ENCODE data around the gene UGP2.
"Not testable (repeated sequence)": the region's sequence is repeated elsewhere in the genome, so short reads cannot be mapped to it uniquely, and the experiment has no call there.

UGP2 gene

GRCh38 chr2:63841254-63842022, at the start of gene UGP2:
Gene UGP2 (plus strand): TSS chr2:63841896. CDS start chr2:63842186, 290 bp downstream.
- DNase-seq (ENCODE audit: low read depth in 2 of 2), result peak; percentile 64 to 75

- no peak for DNase-seq (ENCODE audit: low read depth in 2 of 2)
Observed at GRCh38 chr2:63792530-63792929, 49.2 kb upstream of the UGP2 start.

GRCh38 chr2:63796366-63796765, 45.3 kb upstream of the UGP2 start:
- no peak for DNase-seq (ENCODE audit: low read depth in 2 of 2)

DNA sequence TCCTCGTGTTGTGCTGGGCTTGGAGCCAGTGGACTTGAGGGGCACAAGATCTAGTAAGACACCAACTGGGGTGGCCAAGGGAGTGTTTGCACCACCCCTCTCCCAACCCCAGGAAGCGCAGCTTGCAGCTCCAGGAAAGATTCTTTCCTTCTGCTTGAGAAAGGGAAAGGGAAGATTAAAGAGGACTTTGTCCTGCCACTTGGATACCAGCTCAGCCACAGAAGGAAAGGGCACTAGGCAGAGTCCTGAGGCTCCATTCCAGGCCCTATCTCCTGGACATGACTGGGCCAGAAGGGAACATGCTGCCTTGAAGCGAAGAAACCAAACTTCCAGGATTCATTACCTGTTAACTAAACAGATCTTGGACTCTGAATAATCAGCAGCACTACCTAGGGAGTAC, 44.9 kb upstream of the UGP2 start:
- no peak for DNase-seq (ENCODE audit: low read depth in 2 of 2)

- no peak for DNase-seq (ENCODE audit: low read depth in 2 of 2)
Observed at GRCh38 chr2:63801455-63801854, 40.2 kb upstream of the UGP2 start.

GRCh38 chr2:63805412-63805811, 36.3 kb upstream of the UGP2 start:
- DNase-seq (ENCODE audit: low read depth in 2 of 2), result no peak

- DNase-seq (ENCODE audit: low read depth in 2 of 2), result not testable (repeated sequence)
Observed at GRCh38 chr2:63808036-63808435, 33.7 kb upstream of the UGP2 start.

GRCh38 chr2:63808911-63809310, 32.8 kb upstream of the UGP2 start:
- not testable (repeated sequence) for DNase-seq (ENCODE audit: low read depth in 2 of 2)

DNA sequence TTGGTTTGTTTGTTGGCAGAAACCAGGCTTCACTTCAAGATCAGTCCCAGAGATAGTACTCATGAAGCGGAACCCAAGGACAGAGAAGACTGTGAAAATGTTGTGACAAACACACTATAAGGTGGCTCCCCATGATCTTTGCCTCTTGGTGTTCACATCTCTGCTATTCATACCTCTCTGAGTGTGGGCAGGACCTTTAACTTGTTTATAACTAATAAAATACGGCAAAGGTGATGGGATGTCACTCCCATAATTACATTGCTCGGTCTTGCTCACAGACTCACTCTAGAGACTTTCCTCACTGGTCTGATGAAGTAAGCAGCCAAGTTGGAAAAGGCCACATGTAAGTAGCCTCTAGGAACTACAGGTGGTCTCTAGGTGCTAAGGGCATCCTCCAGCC, 30.6 kb upstream of the UGP2 start:
- DNase-seq (ENCODE audit: low read depth in 2 of 2), result no peak

GRCh38 chr2:63811870-63812269, 29.8 kb upstream of the UGP2 start:
- not testable (repeated sequence) for DNase-seq (ENCODE audit: low read depth in 2 of 2)

- no peak for DNase-seq (ENCODE audit: low read depth in 2 of 2)
Observed at GRCh38 chr2:63814114-63814513, 27.6 kb upstream of the UGP2 start.

- DNase-seq (ENCODE audit: low read depth in 2 of 2), result no peak
Observed at GRCh38 chr2:63817382-63817781, 24.3 kb upstream of the UGP2 start.

DNA sequence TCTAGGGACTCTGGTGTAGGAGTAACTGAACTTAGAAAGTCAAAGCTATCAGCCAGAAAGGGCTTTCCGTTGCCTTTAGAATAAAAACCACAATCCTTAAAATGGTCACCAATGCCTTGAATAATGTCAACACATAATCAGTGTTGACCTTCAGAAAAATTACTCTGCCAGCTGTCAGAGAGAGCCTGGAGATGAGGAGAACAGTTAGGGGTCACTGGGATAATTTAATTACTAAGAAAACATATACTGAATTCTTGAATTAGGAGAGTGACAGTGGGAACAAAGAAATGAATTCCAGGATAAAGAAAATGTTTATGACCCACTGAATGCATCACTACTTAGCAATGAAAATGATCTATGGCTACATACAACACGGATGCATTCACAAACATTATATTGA, 23.4 kb upstream of the UGP2 start:
- DNase-seq (ENCODE audit: low read depth in 2 of 2), result no peak

GRCh38 chr2:63819256-63819655, 22.4 kb upstream of the UGP2 start:
- DNase-seq (ENCODE audit: low read depth in 2 of 2), result no peak

DNA sequence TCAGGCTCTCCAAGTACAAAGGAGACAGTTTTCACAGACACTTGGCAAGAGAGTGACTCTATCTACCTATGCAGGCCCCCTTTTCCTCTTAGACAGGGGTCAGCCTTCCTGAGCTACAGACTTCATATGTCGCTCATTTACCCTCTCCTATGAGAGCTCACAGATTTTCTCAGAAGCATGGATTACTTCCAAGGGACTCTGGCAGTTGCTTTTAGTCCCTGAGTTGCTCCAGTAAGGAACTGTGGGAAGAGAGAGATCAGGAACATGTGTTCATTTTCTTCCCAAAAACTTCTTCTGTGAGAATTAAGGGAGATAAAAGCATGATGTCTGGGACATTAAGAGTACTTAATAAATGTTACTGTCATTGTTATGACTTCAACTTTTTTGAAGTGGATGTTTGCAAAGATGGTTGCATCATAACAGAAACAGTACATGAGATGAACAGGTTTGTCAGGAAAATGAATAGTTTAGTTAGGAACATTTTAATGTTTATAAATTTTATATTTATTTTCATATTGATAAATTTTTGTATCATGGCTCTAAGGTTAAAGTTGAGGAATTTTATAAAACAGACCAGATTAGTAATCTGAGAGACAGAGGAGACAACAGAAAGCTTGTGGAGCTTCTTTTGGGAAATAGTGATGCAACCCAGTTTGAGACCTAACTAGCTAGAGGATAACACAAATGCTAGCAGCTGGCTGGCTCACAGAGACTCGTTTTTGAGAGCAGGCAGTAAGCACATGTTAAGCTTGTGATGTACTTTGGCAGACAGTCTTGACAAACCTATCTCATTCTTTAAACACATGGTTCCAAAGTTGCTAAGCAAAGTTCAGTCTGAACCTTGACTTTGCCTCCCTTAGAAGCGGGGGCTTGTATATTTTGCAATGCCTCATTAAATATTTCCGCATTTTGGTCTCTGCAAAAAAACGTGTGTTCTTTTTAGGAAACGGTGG, 21.7 kb upstream of the UGP2 start:
- DNase-seq (ENCODE audit: low read depth in 2 of 2), result no peak

DNA sequence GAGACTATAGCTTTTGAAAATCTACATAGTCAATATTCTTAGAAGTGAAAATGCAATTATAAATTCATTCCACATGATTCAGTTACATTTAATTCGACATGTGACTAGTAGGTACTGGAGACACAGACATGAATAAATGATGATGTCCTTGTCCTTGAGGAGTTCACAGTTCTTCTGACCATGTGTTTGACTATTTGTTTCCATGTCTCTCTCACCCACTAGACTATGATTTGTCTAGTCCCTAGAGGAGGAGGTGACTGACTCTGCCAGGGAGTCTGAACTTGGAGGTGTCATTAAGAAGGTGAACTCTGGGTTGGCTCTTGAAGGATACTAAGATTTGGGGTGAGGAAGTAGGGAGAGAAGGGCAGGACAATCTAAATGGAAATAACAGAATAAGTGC, 20.7 kb upstream of the UGP2 start:
- DNase-seq (ENCODE audit: low read depth in 2 of 2), result no peak

GRCh38 chr2:63821396-63821795, 20.3 kb upstream of the UGP2 start:
- no peak for DNase-seq (ENCODE audit: low read depth in 2 of 2)

DNA sequence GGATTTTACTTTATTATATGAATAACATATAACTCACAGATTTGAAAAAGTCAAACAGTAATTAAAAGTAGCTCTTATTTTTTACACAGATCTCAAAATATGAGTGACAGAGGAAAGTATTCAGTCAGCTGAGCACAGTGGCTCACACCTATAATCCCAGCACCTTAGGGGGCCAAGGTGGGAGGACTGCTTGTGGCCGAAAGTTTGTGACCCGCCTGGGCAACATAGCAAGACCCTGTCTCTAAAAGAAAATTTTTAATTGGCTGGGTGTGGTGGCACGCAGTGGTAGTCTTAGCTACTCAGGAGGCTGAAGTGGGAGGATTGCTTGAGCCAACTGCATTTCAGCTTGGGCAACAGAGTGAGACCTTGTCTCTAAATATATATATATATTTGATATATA, 19.2 kb upstream of the UGP2 start:
- DNase-seq (ENCODE audit: low read depth in 2 of 2), result no peak

DNA sequence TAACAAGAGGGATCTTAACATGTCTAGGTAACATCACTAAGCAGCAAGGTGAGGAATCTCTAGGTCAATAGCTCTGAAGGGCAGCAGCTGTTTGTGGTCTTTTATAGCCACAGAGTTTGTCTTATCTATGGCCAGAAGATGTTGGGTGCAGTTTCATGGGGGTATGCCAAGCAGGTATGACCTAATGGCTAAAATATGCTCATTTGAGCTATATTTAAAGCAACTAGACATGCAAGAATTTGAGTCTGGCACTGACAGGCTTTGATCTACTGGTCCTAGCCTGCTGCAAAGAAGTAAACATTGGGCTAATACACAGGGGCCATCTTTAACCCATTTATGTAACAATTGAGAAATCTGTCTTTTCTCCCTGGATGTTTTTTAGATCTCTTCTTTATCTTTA, 13.9 kb upstream of the UGP2 start:
- no peak for DNase-seq (ENCODE audit: low read depth in 2 of 2)

GRCh38 chr2:63831176-63831575, 10.5 kb upstream of the UGP2 start:
- DNase-seq (ENCODE audit: low read depth in 2 of 2), result no peak

DNA sequence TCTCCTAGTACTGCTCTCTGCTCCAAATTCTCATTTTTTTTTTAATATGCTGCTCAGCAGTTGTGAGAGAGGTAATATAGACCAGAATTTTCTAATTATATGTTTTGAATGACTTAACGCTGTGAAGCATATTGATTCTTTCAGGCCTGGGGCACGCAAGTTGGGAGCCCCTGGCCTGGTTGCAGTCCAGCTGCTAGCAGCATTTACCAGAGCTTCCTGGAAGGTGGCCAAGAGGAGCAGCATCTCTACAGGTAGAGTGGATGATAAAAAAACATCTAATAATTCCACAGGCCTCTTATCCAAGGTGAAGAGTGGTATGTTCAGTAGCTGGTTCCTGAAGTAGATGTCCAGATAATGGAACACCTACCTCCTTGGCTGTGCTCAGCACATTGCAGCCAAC, 7.3 kb upstream of the UGP2 start:
- DNase-seq (ENCODE audit: low read depth in 2 of 2), result no peak

GRCh38 chr2:63837036-63837594, 4.6 kb upstream of the UGP2 start:
- DNase-seq (ENCODE audit: low read depth in 2 of 2), result no peak

All from stimulated activated CD8-positive, alpha-beta memory T cell treated with anti-CD3 and anti-CD28 coated beads, Interleukin-7, amount 100 ng/mL, for 4 hours (primary cell).